Activated CD8-positive, alpha-beta memory T cell treated with anti-CD3 and anti-CD28 coated beads for 4 hours (primary cell): ENCODE measurements around the gene STXBP1.

Source experiments
- DNase-seq, 2 donors: peaks; one replicate each; pipeline ENCODE4 v3.0.0-alpha.2; 2020; ENCODE audit warnings: low read depth in 2 of 2

The STXBP1 gene

GRCh38 chr9:127611899-127612790, at the start of gene STXBP1:
Gene STXBP1, plus strand, starts transcription at chr9:127612277. Its CDS starts 127 bp downstream, at chr9:127612404.
- DNase-seq, result peak; percentile 71 to 76

GRCh38 chr9:127562279-127562796, 49.7 kb upstream of the STXBP1 start:
- no peak for DNase-seq

GRCh38 chr9:127562841-127563401, 49.2 kb upstream of the STXBP1 start:
- no peak for DNase-seq

- DNase-seq, result no peak
Observed at GRCh38 chr9:127563579-127563978, 48.5 kb upstream of the STXBP1 start.

- no peak for DNase-seq
Observed at GRCh38 chr9:127565231-127565630, 46.8 kb upstream of the STXBP1 start.

- no peak for DNase-seq
Observed at GRCh38 chr9:127566351-127567001, 45.6 kb upstream of the STXBP1 start.

- no peak for DNase-seq
Observed at GRCh38 chr9:127567035-127567729, 44.9 kb upstream of the STXBP1 start.

- DNase-seq, result no peak
Observed at GRCh38 chr9:127567730-127568617, 44.1 kb upstream of the STXBP1 start.

- DNase-seq, result no peak
Observed at GRCh38 chr9:127568618-127568970, 43.5 kb upstream of the STXBP1 start.

GRCh38 chr9:127568971-127569885, 42.8 kb upstream of the STXBP1 start:
- peak; percentile 51 to 52 for DNase-seq

- no peak for DNase-seq
Observed at GRCh38 chr9:127569886-127570401, 42.1 kb upstream of the STXBP1 start.

GRCh38 chr9:127570533-127571111, 41.5 kb upstream of the STXBP1 start:
- no peak for DNase-seq

- DNase-seq, result no peak
Observed at GRCh38 chr9:127571971-127572370, 40.1 kb upstream of the STXBP1 start.

GRCh38 chr9:127572961-127573721, 38.9 kb upstream of the STXBP1 start:
- no peak for DNase-seq

GRCh38 chr9:127574072-127574993, 37.7 kb upstream of the STXBP1 start:
- DNase-seq, result no peak

- DNase-seq, result no peak
Observed at GRCh38 chr9:127575875-127576778, 36.0 kb upstream of the STXBP1 start.
